SK-N-DZ (cell line): ENCODE results near the gene SEC24A. TPM values are rescaled to one million over a fixed set of nuclear protein-coding genes. Genes with fewer than 3 reads are reported as not detected.
"Not testable (repeated sequence)": the region's sequence is repeated elsewhere in the genome, so short reads cannot be mapped to it uniquely, and the experiment has no call there.

Source experiments
- DNase-seq: peaks from one replicate; pipeline ENCODE4 v3.0.0-alpha.2; 2015; ENCODE audit warnings: low spot score
- polyA plus RNA-seq, 2 experiments: library from polyadenylated mRNA; depleted of rRNA; stranded (reverse); fragments of >200 nt; gene quantifications; 2 replicates each; pipeline ENCODE4 v1.2.3, GENCODE V29; 2014

The SEC24A gene
- 12.5 and 14.4 TPM in 2 replicates for polyA plus RNA-seq (2014; cell fraction: cytosol; rRNA removed)
- 7.2 and 9.1 TPM in 2 replicates for polyA plus RNA-seq (2014; cell fraction: nucleus; rRNA removed)

GRCh38 chr5:134648425-134649162, at the start of gene SEC24A:
TSS of gene SEC24A (plus strand) at chr5:134648785. CDS start at chr5:134649077, 292 bp downstream.
- peak; percentile 85 for DNase-seq

GRCh38 chr5:134599820-134600219, 48.8 kb upstream of the SEC24A start:
- DNase-seq: not testable (repeated sequence)

GRCh38 chr5:134600600-134600999, 48.0 kb upstream of the SEC24A start:
- DNase-seq: no peak

- no peak for DNase-seq
Measured at GRCh38 chr5:134603059-134603458, 45.5 kb upstream of the SEC24A start.

- DNase-seq: no peak
Measured at GRCh38 chr5:134604908-134605307, 43.7 kb upstream of the SEC24A start.

- no peak for DNase-seq
Measured at GRCh38 chr5:134606726-134607125, 41.9 kb upstream of the SEC24A start.

GRCh38 chr5:134608555-134608954, 40.0 kb upstream of the SEC24A start:
- DNase-seq: no peak

GRCh38 chr5:134609232-134609851, 39.2 kb upstream of the SEC24A start:
- no peak for DNase-seq

- DNase-seq: no peak
Measured at GRCh38 chr5:134610725-134611124, 37.9 kb upstream of the SEC24A start.

GRCh38 chr5:134611515-134611914, 37.1 kb upstream of the SEC24A start:
- DNase-seq: no peak

GRCh38 chr5:134614450-134615085, 34.0 kb upstream of the SEC24A start:
- DNase-seq: no peak

- no peak for DNase-seq
Measured at GRCh38 chr5:134620634-134621033, 28.0 kb upstream of the SEC24A start.

GRCh38 chr5:134625559-134625958, 23.0 kb upstream of the SEC24A start:
- no peak for DNase-seq

- no peak for DNase-seq
Measured at GRCh38 chr5:134626369-134627014, 22.1 kb upstream of the SEC24A start.

- no peak for DNase-seq
Measured at GRCh38 chr5:134634227-134634626, 14.4 kb upstream of the SEC24A start.

GRCh38 chr5:134635366-134635765, 13.2 kb upstream of the SEC24A start:
- DNase-seq: not testable (repeated sequence)

- DNase-seq: no peak
Measured at GRCh38 chr5:134637116-134637721, 11.4 kb upstream of the SEC24A start.

- no peak for DNase-seq
Measured at GRCh38 chr5:134638760-134639201, 9.8 kb upstream of the SEC24A start.

GRCh38 chr5:134642931-134643530, 5.6 kb upstream of the SEC24A start:
- DNase-seq: no peak

GRCh38 chr5:134647750-134648424, 698 bp upstream of the SEC24A start:
- DNase-seq: no peak
